ENCODE results near the gene USP20.

DNA sequence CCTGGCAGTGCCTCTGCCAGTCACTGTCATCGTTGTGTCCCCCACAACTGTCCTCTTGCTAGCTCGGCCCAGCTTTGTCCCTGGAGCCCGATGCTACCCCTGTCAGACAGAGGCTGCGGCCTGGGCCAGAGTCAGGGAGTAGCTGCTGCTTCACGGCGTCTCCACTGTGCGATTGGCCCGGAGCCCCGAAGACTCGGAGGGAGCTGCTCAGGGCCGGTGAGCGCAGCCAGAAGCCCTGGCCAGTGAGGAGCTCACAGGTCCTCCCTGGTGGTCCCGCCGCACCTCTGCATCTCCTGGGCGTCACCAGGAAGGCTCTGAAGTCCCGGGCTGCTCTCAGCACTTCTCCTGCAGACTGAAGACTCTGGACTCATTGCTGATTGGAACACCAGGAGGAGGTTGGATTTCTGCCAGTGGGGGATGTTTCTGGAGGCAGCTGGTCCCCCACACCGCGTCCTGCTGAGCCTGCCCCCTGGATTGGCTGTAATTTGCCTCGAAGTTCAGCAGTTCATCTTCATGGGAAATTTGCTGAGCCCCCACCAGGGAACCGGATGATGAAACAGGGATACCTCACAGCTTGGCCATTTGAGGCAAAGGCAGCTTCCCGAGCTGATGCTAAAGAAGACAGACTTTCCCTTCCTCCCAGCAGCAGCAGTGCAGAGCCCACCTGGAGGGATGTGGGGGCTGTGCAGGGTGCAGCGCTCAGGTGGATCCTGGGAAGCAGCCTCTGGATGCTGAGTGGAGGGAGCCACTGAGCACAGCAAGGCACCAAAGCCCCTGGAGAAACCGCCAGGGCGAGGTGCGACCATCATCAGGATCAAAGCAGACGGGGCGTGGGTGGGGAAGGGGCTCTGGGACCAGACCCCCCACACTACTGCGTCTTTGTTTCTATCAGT is 45.6 kb downstream of the USP20 start:
- TF ChIP-seq, protein P1, sequence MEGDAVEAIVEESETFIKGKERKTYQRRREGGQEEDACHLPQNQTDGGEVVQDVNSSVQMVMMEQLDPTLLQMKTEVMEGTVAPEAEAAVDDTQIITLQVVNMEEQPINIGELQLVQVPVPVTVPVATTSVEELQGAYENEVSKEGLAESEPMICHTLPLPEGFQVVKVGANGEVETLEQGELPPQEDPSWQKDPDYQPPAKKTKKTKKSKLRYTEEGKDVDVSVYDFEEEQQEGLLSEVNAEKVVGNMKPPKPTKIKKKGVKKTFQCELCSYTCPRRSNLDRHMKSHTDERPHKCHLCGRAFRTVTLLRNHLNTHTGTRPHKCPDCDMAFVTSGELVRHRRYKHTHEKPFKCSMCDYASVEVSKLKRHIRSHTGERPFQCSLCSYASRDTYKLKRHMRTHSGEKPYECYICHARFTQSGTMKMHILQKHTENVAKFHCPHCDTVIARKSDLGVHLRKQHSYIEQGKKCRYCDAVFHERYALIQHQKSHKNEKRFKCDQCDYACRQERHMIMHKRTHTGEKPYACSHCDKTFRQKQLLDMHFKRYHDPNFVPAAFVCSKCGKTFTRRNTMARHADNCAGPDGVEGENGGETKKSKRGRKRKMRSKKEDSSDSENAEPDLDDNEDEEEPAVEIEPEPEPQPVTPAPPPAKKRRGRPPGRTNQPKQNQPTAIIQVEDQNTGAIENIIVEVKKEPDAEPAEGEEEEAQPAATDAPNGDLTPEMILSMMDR (IDR thresholded peaks at IDR 0.05): no peak
- TF ChIP-seq POLR2A (IDR thresholded peaks at IDR 0.05): no peak
